ENCODE measurements around the gene SKIC8.
A peak's percentile ranks its signal among the peaks of the same experiment; 100 is the strongest.

Gene SKIC8

DNA sequence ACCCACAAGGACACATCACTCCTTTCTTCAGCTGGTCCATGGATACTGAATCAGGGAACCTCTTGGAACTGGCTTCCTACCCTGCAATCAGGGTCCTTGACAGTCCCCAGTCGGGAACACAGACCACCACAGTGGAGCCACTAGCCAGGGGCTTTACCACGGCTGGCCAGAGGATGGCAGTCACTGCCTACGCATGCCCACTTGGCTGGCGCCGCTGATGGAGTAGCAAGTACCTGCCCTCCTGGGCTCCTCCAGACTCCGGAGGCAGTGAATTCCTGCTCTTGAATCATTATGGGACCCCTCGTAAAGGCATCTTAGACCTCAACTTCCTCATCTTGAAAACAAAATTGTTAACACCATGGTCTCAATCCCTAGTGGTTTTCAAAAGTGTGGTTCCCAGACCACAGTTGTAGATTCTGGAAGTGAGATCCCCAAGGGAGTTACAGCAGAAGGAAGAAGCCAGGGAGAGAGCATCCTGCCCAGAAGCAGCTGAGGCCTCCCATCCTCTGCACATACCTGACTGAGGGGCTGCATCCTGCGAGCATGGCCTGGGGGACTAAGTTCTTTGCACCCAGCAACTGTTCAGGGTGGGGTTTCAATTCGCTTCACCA lies 9.1 kb upstream of the SKIC8 start:
- H3K79me2 ChIP-seq (ENCODE audit: low read length), result no peaks in the 10 kb centered on the region
- H3K4me1 ChIP-seq (ENCODE audit: low read length), result peaks cover 11% of the 10 kb centered on the region
- no peak overlapping the region for H3K27ac ChIP-seq (ENCODE audit: low read length)
- H2AFZ ChIP-seq (ENCODE audit: low read depth, low read length), result peak overlapping the region; percentile 93
- peak overlapping the region; percentile 55 for H3K4me3 ChIP-seq (ENCODE audit: low read length)
- H3K4me2 ChIP-seq (ENCODE audit: low read length), result peak overlapping the region; percentile 73
- H3K9ac ChIP-seq (ENCODE audit: low read length), result peak overlapping the region; percentile 18; the same call in 1 of the 2 replicates
- no peaks in the 10 kb centered on the region for H3K36me3 ChIP-seq (replicated peaks; ENCODE audit: low read depth, low read length)
- no peaks in the 10 kb centered on the region for H3K27me3 ChIP-seq (ENCODE audit: low read depth, low read length)
- H4K20me1 ChIP-seq (ENCODE audit: insufficient read depth, low read length), result no peaks in the 10 kb centered on the region
- TF ChIP-seq, protein P1, sequence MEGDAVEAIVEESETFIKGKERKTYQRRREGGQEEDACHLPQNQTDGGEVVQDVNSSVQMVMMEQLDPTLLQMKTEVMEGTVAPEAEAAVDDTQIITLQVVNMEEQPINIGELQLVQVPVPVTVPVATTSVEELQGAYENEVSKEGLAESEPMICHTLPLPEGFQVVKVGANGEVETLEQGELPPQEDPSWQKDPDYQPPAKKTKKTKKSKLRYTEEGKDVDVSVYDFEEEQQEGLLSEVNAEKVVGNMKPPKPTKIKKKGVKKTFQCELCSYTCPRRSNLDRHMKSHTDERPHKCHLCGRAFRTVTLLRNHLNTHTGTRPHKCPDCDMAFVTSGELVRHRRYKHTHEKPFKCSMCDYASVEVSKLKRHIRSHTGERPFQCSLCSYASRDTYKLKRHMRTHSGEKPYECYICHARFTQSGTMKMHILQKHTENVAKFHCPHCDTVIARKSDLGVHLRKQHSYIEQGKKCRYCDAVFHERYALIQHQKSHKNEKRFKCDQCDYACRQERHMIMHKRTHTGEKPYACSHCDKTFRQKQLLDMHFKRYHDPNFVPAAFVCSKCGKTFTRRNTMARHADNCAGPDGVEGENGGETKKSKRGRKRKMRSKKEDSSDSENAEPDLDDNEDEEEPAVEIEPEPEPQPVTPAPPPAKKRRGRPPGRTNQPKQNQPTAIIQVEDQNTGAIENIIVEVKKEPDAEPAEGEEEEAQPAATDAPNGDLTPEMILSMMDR (IDR thresholded peaks at IDR 0.05; ENCODE audit: low read depth, low read length), result peak; percentile 97
- TF ChIP-seq EZH2phosphoT487 (IDR thresholded peaks at IDR 0.05; ENCODE audit: low read depth), result no peak
- H3K9me3 ChIP-seq (ENCODE audit: insufficient read depth, low read length), result no peaks in the 10 kb centered on the region

DNA sequence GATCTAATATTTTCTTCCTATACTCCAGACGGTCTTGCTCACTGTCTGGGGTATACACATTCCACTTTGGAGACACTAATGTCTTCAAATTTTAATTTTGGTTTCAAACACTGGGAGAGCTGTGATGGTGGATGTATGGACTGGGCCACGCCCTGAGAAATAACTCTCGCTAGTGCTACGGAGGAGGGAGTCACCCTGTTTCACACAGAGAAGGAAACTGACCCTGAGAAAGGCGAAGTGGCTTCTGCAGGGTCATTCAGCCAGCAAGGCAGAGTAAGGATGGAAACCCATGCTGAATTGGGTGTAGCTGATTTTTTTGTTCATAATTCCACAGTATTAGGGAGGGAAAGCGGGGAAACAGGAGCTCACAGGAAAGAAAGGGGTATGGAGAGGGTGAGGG lies 8.6 kb upstream of the SKIC8 start:
- H3K27ac ChIP-seq (ENCODE audit: low read length), result no peak overlapping the region
- no peaks in the 10 kb centered on the region for H4K20me1 ChIP-seq (ENCODE audit: insufficient read depth, low read length)
- peak overlapping the region; percentile 18; the same call in 1 of the 2 replicates for H3K9ac ChIP-seq (ENCODE audit: low read length)
- peak overlapping the region; percentile 73 for H3K4me2 ChIP-seq (ENCODE audit: low read length)
- TF ChIP-seq, protein P1 (IDR thresholded peaks at IDR 0.05; ENCODE audit: low read depth, low read length), result no peak
- no peak for TF ChIP-seq EZH2phosphoT487 (IDR thresholded peaks at IDR 0.05; ENCODE audit: low read depth)
- no peaks in the 10 kb centered on the region for H3K36me3 ChIP-seq (replicated peaks; ENCODE audit: low read depth, low read length)
- H2AFZ ChIP-seq (ENCODE audit: low read depth, low read length), result peak overlapping the region; percentile 93
- peak overlapping the region; percentile 55 for H3K4me3 ChIP-seq (ENCODE audit: low read length)
- no peaks in the 10 kb centered on the region for H3K9me3 ChIP-seq (ENCODE audit: insufficient read depth, low read length)
- H3K4me1 ChIP-seq (ENCODE audit: low read length), result peaks cover 13% of the 10 kb centered on the region
- no peaks in the 10 kb centered on the region for H3K79me2 ChIP-seq (ENCODE audit: low read length)
- no peaks in the 10 kb centered on the region for H3K27me3 ChIP-seq (ENCODE audit: low read depth, low read length)

DNA sequence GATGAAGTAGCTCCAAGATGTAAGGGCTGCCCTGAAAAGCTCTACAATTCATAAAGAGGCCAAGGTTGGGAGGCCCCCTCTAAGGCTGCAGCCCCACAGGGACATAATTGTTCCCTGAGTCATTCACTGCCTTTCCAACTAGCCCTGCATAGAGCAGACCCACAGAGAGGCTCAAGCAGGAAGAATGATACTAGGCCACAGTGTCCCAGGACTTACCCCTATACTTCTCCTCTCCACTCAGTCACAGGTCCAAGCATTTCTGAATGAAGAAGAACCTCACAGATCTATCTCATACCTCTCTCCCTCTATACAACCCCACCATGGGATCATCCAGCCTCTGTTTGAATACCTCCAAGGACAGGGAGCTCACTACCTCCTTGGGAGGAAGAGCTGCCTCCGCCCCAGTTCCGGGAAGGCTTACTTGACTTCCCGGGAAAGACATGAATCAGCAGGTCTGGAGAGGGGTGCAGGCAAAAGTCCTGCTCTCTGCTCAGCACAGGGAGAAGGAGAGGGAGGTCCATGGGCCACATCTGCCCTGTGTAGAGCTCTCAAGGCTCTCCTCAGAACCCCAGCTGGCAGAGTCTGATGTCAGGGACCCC lies 6.9 kb upstream of the SKIC8 start:
- H3K27me3 ChIP-seq (ENCODE audit: low read depth, low read length), result no peaks in the 10 kb centered on the region
- no peak for TF ChIP-seq EZH2phosphoT487 (IDR thresholded peaks at IDR 0.05; ENCODE audit: low read depth)
- TF ChIP-seq, protein P1 (IDR thresholded peaks at IDR 0.05; ENCODE audit: low read depth, low read length), result no peak
- H2AFZ ChIP-seq (ENCODE audit: low read depth, low read length), result no peak overlapping the region
- no peaks in the 10 kb centered on the region for H3K9me3 ChIP-seq (ENCODE audit: insufficient read depth, low read length)
- no peaks in the 10 kb centered on the region for H3K36me3 ChIP-seq (replicated peaks; ENCODE audit: low read depth, low read length)
- no peaks in the 10 kb centered on the region for H3K79me2 ChIP-seq (ENCODE audit: low read length)
- H3K27ac ChIP-seq (ENCODE audit: low read length), result no peak overlapping the region
- H3K4me2 ChIP-seq (ENCODE audit: low read length), result no peak overlapping the region
- no peak overlapping the region for H3K9ac ChIP-seq (ENCODE audit: low read length)
- no peak overlapping the region for H3K4me3 ChIP-seq (ENCODE audit: low read length)
- peaks cover 30% of the 10 kb centered on the region for H3K4me1 ChIP-seq (ENCODE audit: low read length)
- H4K20me1 ChIP-seq (ENCODE audit: insufficient read depth, low read length), result no peaks in the 10 kb centered on the region

DNA sequence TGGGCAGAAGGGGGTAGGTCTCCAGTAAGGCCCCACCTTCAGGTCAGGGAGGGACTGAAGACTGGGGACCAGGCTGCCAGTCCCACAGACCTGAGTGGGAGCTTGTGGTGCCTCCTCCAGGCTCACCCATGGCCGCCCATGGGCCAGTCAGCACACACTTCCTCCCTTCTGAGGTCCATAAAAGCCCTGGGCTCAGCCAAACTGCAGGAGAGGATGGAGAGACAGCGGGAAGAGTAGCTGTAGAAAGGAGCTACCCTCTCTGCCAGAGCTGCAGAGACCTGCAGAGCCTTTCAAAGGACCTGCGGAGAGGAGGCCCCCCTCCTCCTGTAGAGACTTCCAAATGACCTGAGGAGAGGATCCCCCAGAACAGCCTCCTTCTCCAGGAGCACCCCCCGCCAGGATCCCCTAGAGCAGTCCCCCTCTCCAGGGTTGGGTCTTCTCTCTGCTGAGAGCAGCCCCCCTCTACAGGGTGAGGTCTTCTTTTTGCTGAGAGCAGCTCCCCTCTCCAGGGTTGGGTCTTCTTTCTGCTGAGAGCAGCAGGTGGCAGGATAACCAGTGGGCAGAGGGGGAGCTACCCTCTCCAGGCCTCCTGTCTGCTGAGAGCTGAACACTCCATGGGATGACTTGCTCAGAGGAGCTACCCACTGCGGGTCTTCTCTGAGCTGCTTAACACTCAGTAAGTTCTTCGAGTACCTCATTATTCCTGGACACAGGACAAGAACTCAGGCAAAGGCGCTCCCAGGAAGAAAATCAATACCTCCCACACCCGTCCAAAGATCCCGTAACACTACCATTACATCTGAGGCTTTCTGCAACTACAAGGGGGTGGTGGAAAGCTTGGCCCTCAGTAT lies 5.0 kb upstream of the SKIC8 start:
- no peak overlapping the region for H3K4me3 ChIP-seq (ENCODE audit: low read length)
- no peaks in the 10 kb centered on the region for H4K20me1 ChIP-seq (ENCODE audit: insufficient read depth, low read length)
- H3K79me2 ChIP-seq (ENCODE audit: low read length), result no peaks in the 10 kb centered on the region
- no peaks in the 10 kb centered on the region for H3K9me3 ChIP-seq (ENCODE audit: insufficient read depth, low read length)
- H3K36me3 ChIP-seq (replicated peaks; ENCODE audit: low read depth, low read length), result no peaks in the 10 kb centered on the region
- no peak overlapping the region for H3K27ac ChIP-seq (ENCODE audit: low read length)
- H3K9ac ChIP-seq (ENCODE audit: low read length), result no peak overlapping the region
- peaks cover 35% of the 10 kb centered on the region for H3K4me1 ChIP-seq (ENCODE audit: low read length)
- H3K4me2 ChIP-seq (ENCODE audit: low read length), result no peak overlapping the region
- H3K27me3 ChIP-seq (ENCODE audit: low read depth, low read length), result no peaks in the 10 kb centered on the region
- TF ChIP-seq EZH2phosphoT487 (IDR thresholded peaks at IDR 0.05; ENCODE audit: low read depth), result no peak
- TF ChIP-seq, protein P1 (IDR thresholded peaks at IDR 0.05; ENCODE audit: low read depth, low read length), result no peak
- H2AFZ ChIP-seq (ENCODE audit: low read depth, low read length), result no peak overlapping the region

Data from OCI-LY3 (cell line).